ENCODE results near the gene RAB13. TPM values are rescaled to one million over a fixed set of nuclear protein-coding genes. Genes with fewer than 3 reads are reported as not detected.
A peak's percentile ranks its signal among the peaks of the same experiment; 100 is the strongest.

Gene RAB13
- polyA plus RNA-seq, 1 of the 3 experiments (the other 2 are of a cell fraction): 156 TPM

GRCh38 chr1:153962088-153963029 is 23.8 kb downstream of the RAB13 start:
- POLR2A ChIA-PET: interaction anchor here (1.0 to 3.4 kb wide), 8 partner anchors 9 to 179 kb away, joined by 4 to 20 read pairs (median 6); partner anchors contain the start of genes JTB and RPS27
- H3K9me2 ChIP-seq: no peaks in the 10 kb centered on the region
- no peak for DNase-seq

More at GRCh38 chr1:153962088-153963029, 23.8 kb downstream of the RAB13 start:
- H3K9ac ChIP-seq: peak overlapping the region; percentile 81
- H3K9me3 ChIP-seq: no peaks in the 10 kb centered on the region
- H4K20me1 ChIP-seq (ENCODE audit: insufficient read depth): peaks cover 5% of the 10 kb centered on the region; the same call in 1 of the 2 replicates
- peaks cover 0 to 38% of the 10 kb centered on the region in 2 experiments; a peak in 2 of 4 replicates for H3K4me1 ChIP-seq (ENCODE audit: control insufficient read depth in 1 of 2, insufficient read depth in 2 of 2, low read depth in 1 of 2, low read length in 1 of 2)
- CTCF ChIA-PET: interaction anchor here (1.0 to 8.6 kb wide), 6 partner anchors 15 to 165 kb away, joined by 3 to 50 read pairs (median 6); partner anchors contain the start of genes DENND4B, JTB and RAB13
- H3K79me2 ChIP-seq (ENCODE audit: insufficient read depth): peaks cover 59% of the 10 kb centered on the region
- peaks cover 27% of the 10 kb centered on the region for H3F3A ChIP-seq (replicated peaks; ENCODE audit: insufficient read depth)
- peak overlapping the region; percentile 93 for H3K4me2 ChIP-seq
- H2AFZ ChIP-seq (ENCODE audit: low read depth): peak overlapping the region; percentile 86
- peaks cover 12 to 15% of the 10 kb centered on the region in 2 experiments for H3K36me3 ChIP-seq (replicated peaks in 1 of 2; ENCODE audit: control insufficient read depth in 1 of 2, insufficient read depth in 2 of 2, low read length in 1 of 2)
- H3K27me3 ChIP-seq (ENCODE audit: insufficient read depth): no peaks in the 10 kb centered on the region
- TF ChIP-seq EZH2phosphoT487 (IDR thresholded peaks at IDR 0.05; ENCODE audit: borderline replicate concordance, low read depth) (no peak), SMC3 (IDR thresholded peaks at IDR 0.05; ENCODE audit: low read depth, low read length) (no peak), CTCF (IDR thresholded peaks at IDR 0.05) (peak; percentile 10; the same call in 1 of the 2 replicates), FOXJ3 (CRISPR knock-in tag; IDR thresholded peaks at IDR 0.05) (no peak), POLR2AphosphoS5 (IDR thresholded peaks at IDR 0.05; ENCODE audit: low read depth, low read length) (no peak), MXI1 (IDR thresholded peaks at IDR 0.05; ENCODE audit: low read depth, low read length) (peak; percentile 45; the same call in 1 of the 2 replicates), FOSL2 (IDR thresholded peaks at IDR 0.05; ENCODE audit: borderline replicate concordance, low read depth) (peak; percentile 60; the same call in 1 of the 2 replicates), USF2 (IDR thresholded peaks at IDR 0.05; ENCODE audit: borderline replicate concordance, low read depth, low read length) (no peak), USF1 (IDR thresholded peaks at IDR 0.05; ENCODE audit: borderline replicate concordance, low read depth) (peak; percentile 40; the same call in 1 of the 2 replicates), JUND (IDR thresholded peaks at IDR 0.05) (0 out of 2 replicates have a peak, but pooled peaks have one; percentile 9)
- peak overlapping the region; percentile 77 to 91 for H3K4me3 ChIP-seq (ENCODE audit: low read depth in 2 of 2, low read length in 1 of 2)
- WGBS (ENCODE audit: low lambda C conversion rate): 29% methylated on average over 12 of the region's 16 CpGs
- H3K27ac ChIP-seq (ENCODE audit: low read depth in 2 of 2, low read length in 1 of 2): peak overlapping the region; percentile 70 to 94
